HG02610 (cell line): Measurements from ENCODE around the gene KCNAB2.
"Not testable (repeated sequence)": the region's sequence is repeated elsewhere in the genome, so short reads cannot be mapped to it uniquely, and the experiment has no call there.

Experiments
- ATAC-seq: cut with Tn5 transposase; IDR thresholded peaks from one replicate; pipeline ENCODE4 v1.9.1; 2021; ENCODE audit warnings: mild to moderate bottlenecking, moderate library complexity; ENCODE audit not compliant: unreplicated experiment

Gene KCNAB2

GRCh38 chr1:6052543-6053205 lies 7.0 kb downstream of the KCNAB2 start:
- no peak for ATAC-seq

- ATAC-seq = no peak
Measured at GRCh38 chr1:6053206-6053546, 7.5 kb downstream of the KCNAB2 start.

DNA sequence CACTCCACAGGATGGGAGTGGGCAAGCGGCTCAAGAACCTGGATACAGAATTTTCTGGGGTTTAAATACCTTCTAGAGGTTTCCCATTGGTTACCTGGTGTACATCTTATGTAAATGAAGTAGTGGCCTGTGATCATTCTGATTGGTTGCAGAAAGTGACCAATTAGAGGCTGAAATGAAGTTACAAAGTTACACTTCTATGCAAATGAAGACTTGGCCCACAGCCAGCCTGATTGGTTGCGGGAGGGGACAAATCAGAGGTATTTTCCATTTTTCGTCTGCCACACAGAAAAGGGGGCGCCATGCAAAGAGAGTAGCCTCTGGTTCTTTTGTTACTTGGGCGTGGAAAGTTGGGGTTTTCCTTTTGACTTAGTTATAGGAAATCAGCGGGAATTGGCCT lies 8.9 kb downstream of the KCNAB2 start:
- no peak for ATAC-seq

- ATAC-seq = no peak
Measured at GRCh38 chr1:6056572-6056948, 10.9 kb downstream of the KCNAB2 start.

DNA sequence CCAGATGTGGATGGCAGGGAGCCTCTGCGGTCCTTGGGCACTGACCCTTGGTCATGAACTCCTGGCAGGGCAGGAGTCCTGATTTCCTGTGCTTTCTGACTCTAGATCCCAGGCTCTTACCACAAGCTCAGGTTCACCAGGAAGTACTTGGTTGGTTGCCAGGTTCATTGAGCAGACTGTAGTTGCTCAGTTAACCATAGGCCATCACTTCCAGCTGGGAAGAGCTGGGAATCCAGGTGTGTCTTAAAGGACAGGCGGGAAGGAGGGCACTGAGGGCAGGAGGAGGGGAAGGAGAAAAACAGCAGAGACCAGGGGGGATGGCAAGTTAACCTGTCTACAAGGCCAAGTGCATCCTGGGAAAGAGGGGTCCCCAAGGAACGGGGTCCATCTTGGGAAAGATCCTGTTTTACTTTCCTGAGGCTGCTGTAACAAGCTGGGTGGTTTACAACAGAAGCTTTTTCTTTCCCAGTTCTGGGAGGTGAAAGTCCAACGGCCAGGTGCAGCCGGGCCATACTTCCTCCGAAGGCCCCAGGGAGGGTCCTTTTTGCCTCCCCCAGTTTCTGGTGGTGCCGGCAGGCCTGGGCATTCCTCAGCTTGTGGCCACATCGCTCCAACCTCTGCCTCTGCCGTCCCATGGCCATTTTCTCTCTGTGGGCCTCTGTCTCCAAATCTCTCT lies 11.6 kb downstream of the KCNAB2 start:
- ATAC-seq = no peak

DNA sequence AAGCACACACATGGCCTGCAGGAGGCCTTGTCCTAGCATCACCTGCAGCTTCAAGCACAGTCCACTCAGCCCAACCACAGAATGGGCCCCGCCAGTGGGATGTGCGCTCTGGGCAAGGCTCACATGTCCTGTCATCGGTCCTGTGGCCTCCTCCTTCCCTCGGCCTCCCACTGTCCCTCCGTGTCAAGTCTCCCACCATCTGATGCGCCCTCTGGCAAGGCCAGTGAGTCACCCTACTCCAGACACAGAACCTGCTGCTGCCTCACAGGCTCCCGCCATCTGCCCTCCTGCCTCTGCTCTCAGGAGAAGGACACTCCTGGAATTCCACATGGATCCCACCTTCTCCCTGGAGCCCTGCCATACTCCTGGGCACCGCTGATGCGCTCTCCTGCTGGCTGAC lies 14.2 kb downstream of the KCNAB2 start:
- no peak for ATAC-seq

DNA sequence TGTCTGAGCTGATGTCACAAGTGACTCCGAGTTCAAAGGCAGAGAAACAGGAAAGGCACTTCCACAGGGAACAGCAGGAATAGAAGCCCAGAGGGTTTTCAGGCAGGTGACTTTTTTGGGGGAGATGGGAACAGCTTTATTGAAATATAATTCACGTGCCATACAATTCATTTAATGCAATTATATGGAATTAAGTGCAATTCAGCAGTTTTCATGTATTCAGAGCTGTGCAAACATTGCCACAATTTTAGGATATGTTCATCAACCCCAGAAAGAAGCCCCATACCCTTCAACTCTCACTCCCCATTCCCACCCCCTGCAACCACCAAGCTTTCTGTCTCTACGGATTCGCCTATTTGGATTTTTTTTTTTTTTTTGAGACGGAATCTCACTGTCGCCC lies 17.0 kb downstream of the KCNAB2 start:
- ATAC-seq = no peak

DNA sequence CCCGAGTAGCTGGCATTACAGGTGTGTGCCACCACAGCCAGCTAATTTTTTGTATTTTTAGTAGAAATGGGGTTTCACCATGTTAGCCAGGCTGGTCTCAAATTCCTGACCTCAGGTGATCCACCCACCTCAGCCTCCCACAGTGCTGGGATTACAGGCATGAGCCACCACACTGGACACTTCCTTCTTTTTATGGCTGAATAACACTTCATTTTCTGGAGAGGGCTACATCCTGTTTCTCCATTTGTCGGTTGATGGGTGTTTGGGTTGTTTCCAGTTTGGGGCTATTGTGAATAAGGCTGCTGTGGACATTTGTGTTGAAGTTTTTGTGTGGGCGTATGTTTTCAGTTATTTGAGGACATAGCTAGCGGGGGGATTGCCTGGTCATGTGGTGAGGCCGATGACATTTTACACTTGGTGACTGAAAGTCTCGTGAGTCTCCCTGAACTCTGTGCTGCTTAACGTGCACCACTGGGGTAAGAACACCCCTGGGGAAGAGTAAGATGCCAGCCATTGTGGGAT lies 17.9 kb downstream of the KCNAB2 start:
- not testable (repeated sequence) for ATAC-seq

- no peak for ATAC-seq
Measured at GRCh38 chr1:6065093-6065858, 19.6 kb downstream of the KCNAB2 start.

DNA sequence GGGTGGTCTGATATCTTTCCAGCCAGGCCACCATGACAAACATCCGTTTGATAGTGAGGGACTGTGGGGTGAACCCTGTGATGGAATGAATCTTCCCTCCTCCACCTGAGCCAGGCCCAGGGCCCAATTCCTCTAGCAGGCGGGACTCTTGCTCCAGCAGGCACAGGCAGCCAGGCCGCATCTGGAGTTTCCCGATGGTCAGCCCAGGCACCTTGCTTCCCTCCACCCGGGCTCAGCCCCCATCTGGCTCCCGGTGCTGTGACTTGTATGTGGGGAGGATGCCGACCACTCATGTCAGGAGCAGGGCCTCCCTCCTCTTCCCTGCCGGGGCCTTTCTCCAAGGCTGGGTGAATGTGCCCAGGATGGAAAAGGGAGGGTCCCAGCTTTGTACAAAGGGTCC lies 21.0 kb downstream of the KCNAB2 start:
- ATAC-seq = no peak

DNA sequence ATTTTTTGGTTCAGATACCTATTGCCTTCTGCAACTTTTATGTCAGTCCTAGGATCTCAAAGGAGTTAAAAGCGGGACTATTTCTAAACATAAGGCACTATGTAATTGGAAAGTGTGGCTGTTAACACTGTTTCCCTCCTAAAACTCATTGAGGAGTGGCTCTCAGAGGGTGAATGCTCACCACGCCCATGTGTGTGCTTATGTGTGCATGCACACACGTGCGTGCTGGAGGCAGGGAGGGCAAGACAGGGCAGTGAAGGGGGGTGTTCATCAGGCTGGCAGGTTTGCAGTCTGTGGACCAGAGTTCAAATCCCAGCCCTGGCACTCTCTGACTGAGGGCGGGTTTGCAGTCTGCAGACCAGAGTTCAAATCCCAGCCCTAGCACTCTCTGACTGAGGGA lies 22.4 kb downstream of the KCNAB2 start:
- no peak for ATAC-seq

DNA sequence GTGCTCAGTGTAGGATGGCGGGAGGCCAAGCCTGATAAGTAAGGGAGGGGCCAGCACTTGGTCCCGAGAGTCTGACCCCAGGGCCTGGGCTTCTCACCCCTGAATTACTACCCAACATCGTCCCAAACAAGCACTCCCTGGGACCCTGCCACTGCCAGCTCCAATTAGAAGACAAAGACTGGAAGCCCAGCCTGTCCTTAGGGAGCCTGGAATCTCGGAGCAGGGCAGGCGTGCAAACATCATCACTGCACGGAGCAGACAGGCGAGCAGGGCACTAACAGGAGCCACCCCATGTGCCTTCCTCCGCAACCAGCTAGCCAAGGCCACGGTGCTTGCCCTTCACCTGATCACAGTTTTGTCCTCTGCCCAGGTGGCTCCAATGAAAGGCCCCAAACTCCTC lies 23.2 kb downstream of the KCNAB2 start:
- no peak for ATAC-seq

DNA sequence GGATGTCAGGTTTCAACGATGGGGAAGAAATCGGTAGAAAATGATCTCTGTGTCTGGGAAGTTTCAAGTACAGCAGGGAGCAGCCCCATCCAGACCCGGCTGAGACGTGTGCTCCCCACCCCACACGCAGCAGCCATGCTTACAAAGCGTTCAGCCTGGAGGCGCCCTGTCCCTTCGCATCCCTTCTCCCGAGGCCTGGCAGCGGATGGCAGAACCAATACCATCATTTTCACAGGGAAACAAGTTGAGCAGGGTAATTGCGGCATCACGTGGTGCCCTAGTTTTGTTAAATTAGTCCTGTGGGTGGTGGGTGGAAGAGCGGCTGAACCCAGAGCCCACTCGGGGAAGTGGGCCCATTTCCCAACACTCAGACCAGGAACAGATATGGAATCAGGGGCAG lies 23.9 kb downstream of the KCNAB2 start:
- ATAC-seq = no peak

- ATAC-seq = no peak
Measured at GRCh38 chr1:6070450-6070974, 24.8 kb downstream of the KCNAB2 start.

GRCh38 chr1:6071219-6071618 lies 25.5 kb downstream of the KCNAB2 start:
- no peak for ATAC-seq

GRCh38 chr1:6072774-6073479 lies 27.2 kb downstream of the KCNAB2 start:
- no peak for ATAC-seq

GRCh38 chr1:6073480-6074053 lies 27.9 kb downstream of the KCNAB2 start:
- ATAC-seq = no peak

GRCh38 chr1:6074192-6074901 lies 28.7 kb downstream of the KCNAB2 start:
- ATAC-seq = no peak

DNA sequence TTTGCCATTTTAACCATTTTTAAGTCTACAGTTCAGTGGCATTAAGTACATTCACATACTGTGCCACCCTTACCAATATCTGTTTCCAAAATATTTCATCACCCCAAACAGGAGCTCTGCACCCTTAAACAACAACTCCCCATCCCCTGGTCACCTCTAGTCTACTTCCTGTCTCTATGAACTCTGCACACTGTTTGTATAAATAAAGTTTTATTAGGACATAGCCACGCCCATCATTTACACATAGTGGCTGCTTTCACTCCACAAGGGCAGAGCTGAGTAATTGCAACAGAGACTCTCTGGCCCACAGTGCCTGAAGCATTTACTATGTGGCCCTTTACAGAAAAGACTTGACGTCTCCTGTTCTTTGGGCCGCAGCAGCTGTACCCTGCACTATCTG lies 30.1 kb downstream of the KCNAB2 start:
- no peak for ATAC-seq

DNA sequence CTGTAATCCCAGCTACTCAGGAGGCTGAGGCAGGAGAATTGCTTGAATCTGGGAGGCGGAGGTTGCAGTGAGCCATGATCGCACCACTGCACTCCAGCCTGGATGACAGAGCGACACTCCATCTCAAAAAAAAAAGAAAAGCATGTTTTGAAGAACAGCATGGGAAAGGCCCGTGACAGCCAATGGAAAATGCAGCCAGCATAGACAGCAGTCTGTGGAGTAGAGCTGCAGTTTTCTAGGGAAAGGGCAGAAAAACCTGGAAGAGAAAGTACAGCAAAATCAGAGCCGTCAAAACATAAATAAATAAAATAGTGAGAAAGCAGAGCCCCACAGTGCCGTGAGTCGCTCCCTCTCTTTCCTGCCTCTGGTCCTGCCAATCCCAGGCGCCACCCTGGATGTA lies 31.4 kb downstream of the KCNAB2 start:
- not testable (repeated sequence) for ATAC-seq
